ENCODE measurements around the gene CLPSL1.

Gene CLPSL1

GRCh38 chr6:35754452-35755277 is 26.2 kb upstream of the CLPSL1 start:
- intact Hi-C loops (cut with DNase I): no loop called here
- DNase-seq: peak in 1 of 42 donors; percentile 13

GRCh38 chr6:35755278-35755924 is 25.4 kb upstream of the CLPSL1 start:
- no peak for DNase-seq
- intact Hi-C loops (cut with DNase I): no loop called here

- intact Hi-C loops (cut with DNase I): no loop called here
- DNase-seq: peak in 17 of 42 donors; percentile 15 to 77 (median 34)
These were observed 23.2 kb upstream of the CLPSL1 start for GRCh38 chr6:35757456-35758123.

GRCh38 chr6:35759426-35759825 is 21.4 kb upstream of the CLPSL1 start:
- DNase-seq: no peak
- intact Hi-C loops (cut with DNase I): no loop called here

- intact Hi-C loops (cut with DNase I): no loop called here
- no peak for DNase-seq
These were observed 15.1 kb upstream of the CLPSL1 start for GRCh38 chr6:35765739-35766138.

GRCh38 chr6:35769211-35769610 is 11.6 kb upstream of the CLPSL1 start:
- DNase-seq: no peak
- intact Hi-C loops (cut with DNase I): no loop called here

- intact Hi-C loops (cut with DNase I): no loop called here
- no peak for DNase-seq
These were observed 9.5 kb upstream of the CLPSL1 start for GRCh38 chr6:35771343-35771627.

GRCh38 chr6:35774116-35774794 is 6.6 kb upstream of the CLPSL1 start:
- DNase-seq: no peak
- intact Hi-C loops (cut with DNase I): no loop called here

GRCh38 chr6:35775031-35775430 is 5.8 kb upstream of the CLPSL1 start:
- no peak for DNase-seq
- intact Hi-C loops (cut with DNase I): no loop called here

GRCh38 chr6:35776364-35777215 is 4.2 kb upstream of the CLPSL1 start, which contains the start of gene CLPSL2:
TSS of gene CLPSL2 (plus strand) at chr6:35776598. CDS start at chr6:35776619, 21 bp downstream.
- DNase-seq: no peak
- intact Hi-C loops (cut with DNase I): no loop called here

GRCh38 chr6:35777356-35778102 is 3.3 kb upstream of the CLPSL1 start:
- no peak for DNase-seq

GRCh38 chr6:35778437-35778836 is 2.4 kb upstream of the CLPSL1 start:
- intact Hi-C loops (cut with DNase I): no loop called here

More at GRCh38 chr6:35777356-35778102, 3.3 kb upstream of the CLPSL1 start:
- intact Hi-C loops (cut with DNase I): no loop called here

GRCh38 chr6:35781290-35781689 is 471 bp downstream of the CLPSL1 start:
- intact Hi-C loops (cut with DNase I): no loop called here

More at GRCh38 chr6:35778437-35778836, 2.4 kb upstream of the CLPSL1 start:
- DNase-seq: no peak

GRCh38 chr6:35782424-35782823 is 1.6 kb downstream of the CLPSL1 start:
- intact Hi-C loops (cut with DNase I): no loop called here
- no peak for DNase-seq

More at GRCh38 chr6:35781290-35781689, 471 bp downstream of the CLPSL1 start:
- no peak for DNase-seq

GRCh38 chr6:35784200-35784599 is 3.4 kb downstream of the CLPSL1 start:
- no peak for DNase-seq
- intact Hi-C loops (cut with DNase I): no loop called here

GRCh38 chr6:35786272-35786671 is 5.5 kb downstream of the CLPSL1 start:
- no peak for DNase-seq
- intact Hi-C loops (cut with DNase I): no loop called here

- DNase-seq: no peak
- intact Hi-C loops (cut with DNase I): loop anchor here (1.0 kb wide), 1 partner anchor 11 kb away; no protein-coding TSS in a partner anchor
These were observed 6.0 kb downstream of the CLPSL1 start for GRCh38 chr6:35786810-35787209.
